Caco-2 (cell line): ENCODE results near the gene DNER. TPM values are rescaled to one million over a fixed set of nuclear protein-coding genes. Genes with fewer than 3 reads are reported as not detected.

Experiments used
- BruUV-seq: library from RNA; stranded (reverse); fragments of 400-500 nt; replicated peaks from 2 replicates; lab custom pipeline; 2021; lab: Mats Ljungman, UMichigan
- CTCF ChIA-PET: fragments of 300-600 bp; sonication (Branson Sonifier 250); formaldehyde crosslinking; loops from one replicate; lab custom pipeline; 2022; ENCODE audit warnings: antibody characterized with exemption; lab: Charles Lee
- POLR2A ChIA-PET: fragments of 300-600 bp; sonication (Branson Sonifier 250); formaldehyde crosslinking; loops from one replicate; lab custom pipeline; 2022; ENCODE audit warnings: antibody characterized with exemption; lab: Charles Lee
- DNase-seq, 2 experiments: peaks; one replicate each; pipeline versions ENCODE4 v3.0.0 to v3.0.0-alpha.2; 2020 to 2022
- H3K27me3 ChIP-seq: replicated peaks from 2 replicates; pipeline ENCODE4 v1.6.0; 2011; ENCODE audit warnings: low read length; ENCODE audit not compliant: control insufficient read depth, insufficient read depth
- H3K36me3 ChIP-seq: 2 replicates; pipeline ENCODE4 v1.5.1; 2011; ENCODE audit warnings: low read length; ENCODE audit not compliant: control insufficient read depth, insufficient read depth
- H3K4me1 ChIP-seq: fragments of 250-450 bp; sonication (Bioruptor Pico); 2 replicates; pipeline ENCODE4 v1.5.1; 2020; ENCODE audit warnings: mild to moderate bottlenecking
- H3K4me3 ChIP-seq: 2 replicates; pipeline ENCODE4 v1.5.1; 2011; ENCODE audit warnings: low read depth, mild to moderate bottlenecking, control low read depth, low read length
- H3K9me3 ChIP-seq: fragments of 250-450 bp; sonication (Bioruptor Pico); 2 replicates; pipeline ENCODE4 v1.5.1; 2020; ENCODE audit warnings: mild to moderate bottlenecking, moderate library complexity
- H3K27ac Mint-ChIP-seq: one replicate; pipeline ENCODE4 v1.8.0; 2022; ENCODE audit warnings: mixed read lengths; ENCODE audit not compliant: unreplicated experiment
- H3K27me3 Mint-ChIP-seq: one replicate; pipeline ENCODE4 v1.8.0; 2022; ENCODE audit warnings: mixed read lengths; ENCODE audit not compliant: insufficient read depth, unreplicated experiment
- H3K36me3 Mint-ChIP-seq: one replicate; pipeline ENCODE4 v1.8.0; 2022; ENCODE audit warnings: mild to moderate bottlenecking, mixed read lengths; ENCODE audit not compliant: insufficient read depth, unreplicated experiment
- H3K4me1 Mint-ChIP-seq: one replicate; pipeline ENCODE4 v1.8.0; 2022; ENCODE audit warnings: low read depth, mixed read lengths; ENCODE audit not compliant: unreplicated experiment
- H3K4me3 Mint-ChIP-seq: one replicate; pipeline ENCODE4 v1.8.0; 2022; ENCODE audit warnings: mild to moderate bottlenecking, moderate library complexity, mixed read lengths; ENCODE audit not compliant: unreplicated experiment
- H3K9me3 Mint-ChIP-seq: one replicate; pipeline ENCODE4 v1.8.0; 2022; ENCODE audit warnings: mixed read lengths; ENCODE audit not compliant: unreplicated experiment
- CTCF ChIP-seq, 2 experiments: fragments of 200-600 bp in 1 of 2; IDR thresholded peaks; 1 replicate in 1 of 2; 2 replicates in 1 of 2; pipeline versions ENCODE4 v1.5.1 to v1.8.0; 2011 to 2022; ENCODE audit warnings: antibody characterized with exemption in 1 of 2, control low read depth in 1 of 2, inconsistent platforms in 1 of 2, low read depth in 1 of 2, low read length in 1 of 2, mild to moderate bottlenecking in 1 of 2, moderate library complexity in 1 of 2; ENCODE audit not compliant: insufficient read depth in 1 of 2, severe bottlenecking in 1 of 2, unreplicated experiment in 1 of 2
- intact Hi-C: fragments of 100-400 bp; cut with micrococcal nuclease; formaldehyde crosslinking; loops from one replicate; pipeline ENCODE4 v1.10.0; 2022; ENCODE audit not compliant: unreplicated experiment
- total RNA-seq: library from RNA; stranded (reverse); gene quantifications from 2 replicates; pipeline ENCODE4 v1.2.3, GENCODE V29; 2022

The DNER gene
- total RNA-seq, 1 experiment from 2014 or later = not detected

GRCh38 chr2:229586012-229586411, 128.3 kb downstream of the DNER start:
- Histone ChIP-seq H3K4me1 (no peaks in the 10 kb centered on the region), H3K36me3 (no peaks in the 10 kb centered on the region), H3K9me3 (no peaks in the 10 kb centered on the region), H3K4me3 (no peak overlapping the region), H3K27me3 (no peaks in the 10 kb centered on the region)
- intact Hi-C loops = loop anchor here (5.0 kb wide), 1 partner anchor 904 kb away; no protein-coding TSS in a partner anchor
- H3K4me3 Mint-ChIP-seq = no peak overlapping the region
- H3K27ac Mint-ChIP-seq = no peak overlapping the region
- peaks cover 9% of the 10 kb centered on the region for H3K27me3 Mint-ChIP-seq
- no peak for TF ChIP-seq CTCF (IDR thresholded peaks at IDR 0.05; ENCODE audit: insufficient read depth in 1 of 2, low read depth in 1 of 2, low read length in 1 of 2, severe bottlenecking in 1 of 2, unreplicated experiment in 1 of 2)
- H3K36me3 Mint-ChIP-seq = no peaks in the 10 kb centered on the region
- H3K4me1 Mint-ChIP-seq = no peaks in the 10 kb centered on the region
- ChIA-PET POLR2A (no interaction called here), CTCF (interaction anchor here (1.6 kb wide), 1 partner anchor 155 kb away, joined by 28 read pairs; no protein-coding TSS in a partner anchor)
- no peak for DNase-seq
- BruUV-seq = no TSS peak
- H3K9me3 Mint-ChIP-seq = no peaks in the 10 kb centered on the region

GRCh38 chr2:229582151-229582550, 132.2 kb downstream of the DNER start:
- TF ChIP-seq CTCF (IDR thresholded peaks at IDR 0.05; ENCODE audit: insufficient read depth in 1 of 2, low read depth in 1 of 2, low read length in 1 of 2, severe bottlenecking in 1 of 2, unreplicated experiment in 1 of 2) = no peak
- Mint-ChIP-seq H3K9me3 (no peaks in the 10 kb centered on the region), H3K27ac (no peak overlapping the region), H3K4me1 (no peaks in the 10 kb centered on the region), H3K36me3 (no peaks in the 10 kb centered on the region), H3K27me3 (peaks cover 20% of the 10 kb centered on the region), H3K4me3 (no peak overlapping the region)
- POLR2A ChIA-PET = no interaction called here
- Histone ChIP-seq H3K4me3 (no peak overlapping the region), H3K4me1 (no peaks in the 10 kb centered on the region), H3K9me3 (no peaks in the 10 kb centered on the region), H3K36me3 (no peaks in the 10 kb centered on the region), H3K27me3 (no peaks in the 10 kb centered on the region)
- CTCF ChIA-PET = no interaction called here
- DNase-seq = no peak
- no TSS peak for BruUV-seq
- intact Hi-C loops = no loop called here

- H3K27ac Mint-ChIP-seq = no peak overlapping the region
- H3K27me3 Mint-ChIP-seq = peaks cover 25% of the 10 kb centered on the region
- no peak overlapping the region for H3K4me3 Mint-ChIP-seq
- H3K4me3 ChIP-seq = no peak overlapping the region
- H3K9me3 Mint-ChIP-seq = no peaks in the 10 kb centered on the region
- H3K36me3 ChIP-seq = no peaks in the 10 kb centered on the region
- no peaks in the 10 kb centered on the region for H3K4me1 Mint-ChIP-seq
- intact Hi-C loops = no loop called here
- CTCF ChIA-PET = no interaction called here
- no peaks in the 10 kb centered on the region for H3K36me3 Mint-ChIP-seq
- H3K9me3 ChIP-seq = no peaks in the 10 kb centered on the region
- POLR2A ChIA-PET = no interaction called here
- no peak for DNase-seq
- H3K4me1 ChIP-seq = no peaks in the 10 kb centered on the region
- no TSS peak for BruUV-seq
- no peaks in the 10 kb centered on the region for H3K27me3 ChIP-seq
- TF ChIP-seq CTCF (IDR thresholded peaks at IDR 0.05; ENCODE audit: insufficient read depth in 1 of 2, low read depth in 1 of 2, low read length in 1 of 2, severe bottlenecking in 1 of 2, unreplicated experiment in 1 of 2) = no peak
Measured at GRCh38 chr2:229578052-229578846, 136.1 kb downstream of the DNER start.
